Astrocyte (in vitro differentiated cells and primary cell): ENCODE measurements around the gene PCBD2. TPM values are rescaled to one million over a fixed set of nuclear protein-coding genes. Genes with fewer than 3 reads are reported as not detected.
"Not testable (repeated sequence)": the region's sequence is repeated elsewhere in the genome, so short reads cannot be mapped to it uniquely, and the experiment has no call there.

ENCODE experiments used
- DNase-seq: peaks from one replicate; pipeline ENCODE4 v3.0.0-alpha.2; 2010; ENCODE audit warnings: low read depth
- FAIRE-seq: peaks from 2 replicates; lab custom pipeline; 2011; peaks lifted over from hg19 to GRCh38; lab: Jason Lieb, UNC
- H2AFZ ChIP-seq: 2 replicates; pipeline ENCODE4 v1.6.0; 2012; ENCODE audit warnings: low read depth, low read length, inconsistent platforms
- H3K27ac ChIP-seq: 2 replicates; pipeline ENCODE4 v1.5.1; 2011; ENCODE audit warnings: low read depth, low read length, inconsistent platforms
- H3K27me3 ChIP-seq: 2 replicates; pipeline ENCODE4 v1.6.0; 2011; ENCODE audit warnings: low read length, inconsistent platforms; ENCODE audit not compliant: insufficient read depth
- H3K36me3 ChIP-seq: 2 replicates; pipeline ENCODE4 v1.5.1; 2011; ENCODE audit warnings: low read length, inconsistent platforms; ENCODE audit not compliant: insufficient read depth
- H3K4me1 ChIP-seq: 2 replicates; pipeline ENCODE4 v1.5.1; 2011; ENCODE audit warnings: low read length, inconsistent platforms; ENCODE audit not compliant: insufficient read depth
- H3K4me2 ChIP-seq: 2 replicates; pipeline ENCODE4 v1.6.0; 2012; ENCODE audit warnings: low read length, inconsistent platforms
- H3K4me3 ChIP-seq: 2 replicates; pipeline ENCODE4 v1.5.1; 2011; ENCODE audit warnings: low read depth, mild to moderate bottlenecking, low read length, inconsistent platforms; ENCODE audit not compliant: insufficient read depth
- H3K79me2 ChIP-seq: 2 replicates; pipeline ENCODE4 v1.6.0; 2012; ENCODE audit warnings: mild to moderate bottlenecking, low read length, inconsistent platforms; ENCODE audit not compliant: insufficient read depth
- H3K9ac ChIP-seq: 2 replicates; pipeline ENCODE4 v1.6.0; 2012; ENCODE audit warnings: mild to moderate bottlenecking, low read length, inconsistent platforms
- H3K9me3 ChIP-seq: 2 replicates; pipeline ENCODE4 v1.5.1; 2012; ENCODE audit warnings: low read depth, mild to moderate bottlenecking, low read length, inconsistent platforms; ENCODE audit not compliant: insufficient read depth
- H4K20me1 ChIP-seq: 2 replicates; pipeline ENCODE4 v1.6.0; 2012; ENCODE audit warnings: low read length, inconsistent platforms; ENCODE audit not compliant: insufficient read depth
- H3K27ac Mint-ChIP-seq: one replicate; pipeline ENCODE4 v1.8.0; 2021; ENCODE audit warnings: mild to moderate bottlenecking, mixed read lengths; ENCODE audit not compliant: unreplicated experiment
- H3K27me3 Mint-ChIP-seq: one replicate; pipeline ENCODE4 v1.8.0; 2021; ENCODE audit warnings: low read depth, mixed read lengths; ENCODE audit not compliant: unreplicated experiment
- H3K36me3 Mint-ChIP-seq: one replicate; pipeline ENCODE4 v1.8.0; 2021; ENCODE audit warnings: low read depth, mixed read lengths; ENCODE audit not compliant: unreplicated experiment
- H3K4me1 Mint-ChIP-seq: one replicate; pipeline ENCODE4 v1.8.0; 2021; ENCODE audit warnings: low read depth, mixed read lengths; ENCODE audit not compliant: unreplicated experiment
- H3K4me3 Mint-ChIP-seq: one replicate; pipeline ENCODE4 v1.8.0; 2021; ENCODE audit warnings: mild to moderate bottlenecking, moderate library complexity, mixed read lengths; ENCODE audit not compliant: unreplicated experiment
- H3K9me3 Mint-ChIP-seq: one replicate; pipeline ENCODE4 v1.8.0; 2021; ENCODE audit warnings: mild to moderate bottlenecking, mixed read lengths; ENCODE audit not compliant: unreplicated experiment
- CTCF ChIP-seq: IDR thresholded peaks from 2 replicates; pipeline ENCODE4 v1.5.1; 2011; ENCODE audit warnings: low read depth, mild to moderate bottlenecking, inconsistent platforms, low read length, moderate library complexity; ENCODE audit not compliant: insufficient read depth
- EZH2 ChIP-seq: IDR thresholded peaks from 2 replicates; pipeline ENCODE4 v1.6.1; 2012; ENCODE audit warnings: mild to moderate bottlenecking, low read length, inconsistent platforms; ENCODE audit not compliant: insufficient read depth
- total RNA-seq: library from RNA; stranded (reverse); gene quantifications from 2 replicates; pipeline ENCODE4 v1.2.1, GENCODE V29; 2021

The PCBD2 gene
- total RNA-seq, 1 donor from 2014 or later, result 10.2 TPM

- TF ChIP-seq EZH2, result no peak
- TF ChIP-seq CTCF, result no peak
- no peaks in the 10 kb centered on the region for H3K27me3 Mint-ChIP-seq
These were observed 25.5 kb upstream of the PCBD2 start for GRCh38 chr5:134879456-134879855.

GRCh38 chr5:134880937-134881336 lies 24.0 kb upstream of the PCBD2 start:
- Histone ChIP-seq H4K20me1 (peaks cover 45% of the 10 kb centered on the region), H3K79me2 (peaks cover 58% of the 10 kb centered on the region)
- H3K4me3 ChIP-seq, H3K27ac Mint-ChIP-seq, H3K9me3 ChIP-seq, H2AFZ ChIP-seq, H3K36me3 ChIP-seq, H3K27me3 ChIP-seq, FAIRE-seq, H3K4me3 Mint-ChIP-seq, H3K36me3 Mint-ChIP-seq, H3K9ac ChIP-seq, DNase-seq, H3K9me3 Mint-ChIP-seq, H3K27me3 Mint-ChIP-seq, H3K4me2 ChIP-seq, H3K27ac ChIP-seq, H3K4me1 ChIP-seq: not testable (repeated sequence)
- peaks cover 12% of the 10 kb centered on the region for H3K4me1 Mint-ChIP-seq

More at GRCh38 chr5:134879456-134879855, 25.5 kb upstream of the PCBD2 start:
- Histone ChIP-seq H3K36me3 (no peaks in the 10 kb centered on the region), H2AFZ (no peak overlapping the region), H3K9ac (no peak overlapping the region), H3K4me2 (no peak overlapping the region), H3K4me1 (no peaks in the 10 kb centered on the region), H3K9me3 (no peaks in the 10 kb centered on the region), H3K79me2 (peaks cover 46% of the 10 kb centered on the region), H3K4me3 (no peak overlapping the region), H3K27me3 (no peaks in the 10 kb centered on the region), H3K27ac (no peak overlapping the region), H4K20me1 (peaks cover 39% of the 10 kb centered on the region)
- Mint-ChIP-seq H3K27ac (no peak overlapping the region), H3K4me3 (no peak overlapping the region), H3K4me1 (peaks cover 16% of the 10 kb centered on the region), H3K9me3 (no peaks in the 10 kb centered on the region), H3K36me3 (peaks cover 5% of the 10 kb centered on the region)
- no peak for DNase-seq
- no peak for FAIRE-seq

GRCh38 chr5:134881711-134882110 lies 23.2 kb upstream of the PCBD2 start:
- H3K27me3 ChIP-seq, H3K9me3 Mint-ChIP-seq, H3K9ac ChIP-seq, H3K4me1 Mint-ChIP-seq, H3K27me3 Mint-ChIP-seq, H3K4me1 ChIP-seq, H3K27ac Mint-ChIP-seq, H3K4me3 ChIP-seq, H3K36me3 Mint-ChIP-seq, H3K9me3 ChIP-seq, H3K36me3 ChIP-seq, H2AFZ ChIP-seq, DNase-seq, FAIRE-seq, H3K4me2 ChIP-seq, H3K27ac ChIP-seq, H3K4me3 Mint-ChIP-seq: not testable (repeated sequence)
- peaks cover 58% of the 10 kb centered on the region for H3K79me2 ChIP-seq
- peaks cover 50% of the 10 kb centered on the region for H4K20me1 ChIP-seq
